T-helper 2 cell treated with Interferon-gamma antibody and Interleukin-4, amounts not matched to agents 5 μg/mL and 100 μg/mL, for 36 hours (primary cell): ENCODE data around the gene WDR45B.

Experiments
- DNase-seq: peaks from one replicate; pipeline ENCODE4 v3.0.0; 2021; ENCODE audit warnings: low spot score
- H3K27ac Mint-ChIP-seq: one replicate; pipeline ENCODE4 v1.8.0; 2021; ENCODE audit warnings: mild to moderate bottlenecking, mixed read lengths
- H3K27me3 Mint-ChIP-seq: one replicate; pipeline ENCODE4 v1.8.0; 2021; ENCODE audit warnings: low read depth, mixed read lengths
- H3K36me3 Mint-ChIP-seq: one replicate; pipeline ENCODE4 v1.8.0; 2021; ENCODE audit warnings: low read depth, mixed read lengths
- H3K4me1 Mint-ChIP-seq: one replicate; pipeline ENCODE4 v1.8.0; 2021; ENCODE audit warnings: low read depth, mixed read lengths
- H3K4me3 Mint-ChIP-seq: one replicate; pipeline ENCODE4 v1.8.0; 2022; ENCODE audit warnings: mild to moderate bottlenecking, moderate library complexity, mixed read lengths
- H3K9me3 Mint-ChIP-seq: one replicate; pipeline ENCODE4 v1.8.0; 2021; ENCODE audit warnings: mixed read lengths

Gene WDR45B

DNA sequence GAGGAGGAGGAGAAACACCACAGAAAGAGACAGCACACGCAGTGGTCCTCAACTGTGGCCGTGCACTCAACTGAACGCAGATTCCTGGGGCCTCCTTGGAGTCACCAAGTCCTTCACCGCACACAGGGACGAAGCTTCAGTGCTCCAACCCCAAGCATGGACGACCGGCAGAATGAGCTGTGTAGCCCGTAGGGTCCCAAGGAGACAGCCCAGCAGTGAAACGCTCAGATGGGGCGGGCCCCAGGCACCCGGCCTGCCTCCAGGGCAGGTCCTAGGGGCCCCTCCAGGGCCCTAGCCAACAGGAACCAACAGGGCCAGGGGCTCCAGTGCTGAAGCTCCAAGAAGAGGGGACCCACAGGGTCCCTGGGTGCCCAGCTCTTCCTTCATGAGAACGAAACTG is 37.0 kb upstream of the WDR45B start:
- Mint-ChIP-seq H3K9me3 (peaks cover 8% of the 10 kb centered on the region), H3K36me3 (no peaks in the 10 kb centered on the region), H3K27ac (no peak overlapping the region), H3K4me1 (no peaks in the 10 kb centered on the region), H3K27me3 (no peaks in the 10 kb centered on the region), H3K4me3 (no peak overlapping the region)
- no peak for DNase-seq

- H3K27me3 Mint-ChIP-seq = no peaks in the 10 kb centered on the region
- no peak overlapping the region for H3K4me3 Mint-ChIP-seq
- no peaks in the 10 kb centered on the region for H3K36me3 Mint-ChIP-seq
- no peak for DNase-seq
- H3K9me3 Mint-ChIP-seq = peaks cover 8% of the 10 kb centered on the region
- H3K27ac Mint-ChIP-seq = no peak overlapping the region
- H3K4me1 Mint-ChIP-seq = no peaks in the 10 kb centered on the region
These were observed 36.1 kb upstream of the WDR45B start for GRCh38 chr17:82684228-82684841.

GRCh38 chr17:82683534-82683933 is 35.3 kb upstream of the WDR45B start:
- H3K36me3 Mint-ChIP-seq = no peaks in the 10 kb centered on the region
- H3K4me1 Mint-ChIP-seq = no peaks in the 10 kb centered on the region
- no peak for DNase-seq
- no peaks in the 10 kb centered on the region for H3K27me3 Mint-ChIP-seq
- H3K27ac Mint-ChIP-seq = no peak overlapping the region
- H3K9me3 Mint-ChIP-seq = peaks cover 8% of the 10 kb centered on the region
- H3K4me3 Mint-ChIP-seq = no peak overlapping the region

DNA sequence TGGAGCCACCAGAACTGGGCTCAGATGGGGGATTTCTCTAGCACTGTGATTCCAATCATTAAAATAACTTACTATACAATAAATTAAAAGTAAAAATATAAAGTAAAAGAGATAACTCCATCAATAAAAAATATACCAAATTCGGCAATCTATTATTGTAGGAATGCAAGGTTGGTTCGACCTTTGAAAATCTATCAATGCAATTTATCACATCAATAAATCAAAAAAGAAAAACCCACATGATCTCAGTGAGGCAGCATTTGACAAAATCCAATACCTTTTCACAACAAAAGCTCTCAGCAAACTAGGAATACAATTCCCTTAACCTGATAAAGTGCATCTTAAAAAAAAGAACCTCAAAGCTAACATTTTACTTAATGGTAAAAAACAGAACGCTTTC is 33.3 kb upstream of the WDR45B start:
- H3K4me1 Mint-ChIP-seq = no peaks in the 10 kb centered on the region
- H3K9me3 Mint-ChIP-seq = peaks cover 8% of the 10 kb centered on the region
- DNase-seq = no peak
- no peak overlapping the region for H3K4me3 Mint-ChIP-seq
- H3K27me3 Mint-ChIP-seq = no peaks in the 10 kb centered on the region
- no peaks in the 10 kb centered on the region for H3K36me3 Mint-ChIP-seq
- no peak overlapping the region for H3K27ac Mint-ChIP-seq

DNA sequence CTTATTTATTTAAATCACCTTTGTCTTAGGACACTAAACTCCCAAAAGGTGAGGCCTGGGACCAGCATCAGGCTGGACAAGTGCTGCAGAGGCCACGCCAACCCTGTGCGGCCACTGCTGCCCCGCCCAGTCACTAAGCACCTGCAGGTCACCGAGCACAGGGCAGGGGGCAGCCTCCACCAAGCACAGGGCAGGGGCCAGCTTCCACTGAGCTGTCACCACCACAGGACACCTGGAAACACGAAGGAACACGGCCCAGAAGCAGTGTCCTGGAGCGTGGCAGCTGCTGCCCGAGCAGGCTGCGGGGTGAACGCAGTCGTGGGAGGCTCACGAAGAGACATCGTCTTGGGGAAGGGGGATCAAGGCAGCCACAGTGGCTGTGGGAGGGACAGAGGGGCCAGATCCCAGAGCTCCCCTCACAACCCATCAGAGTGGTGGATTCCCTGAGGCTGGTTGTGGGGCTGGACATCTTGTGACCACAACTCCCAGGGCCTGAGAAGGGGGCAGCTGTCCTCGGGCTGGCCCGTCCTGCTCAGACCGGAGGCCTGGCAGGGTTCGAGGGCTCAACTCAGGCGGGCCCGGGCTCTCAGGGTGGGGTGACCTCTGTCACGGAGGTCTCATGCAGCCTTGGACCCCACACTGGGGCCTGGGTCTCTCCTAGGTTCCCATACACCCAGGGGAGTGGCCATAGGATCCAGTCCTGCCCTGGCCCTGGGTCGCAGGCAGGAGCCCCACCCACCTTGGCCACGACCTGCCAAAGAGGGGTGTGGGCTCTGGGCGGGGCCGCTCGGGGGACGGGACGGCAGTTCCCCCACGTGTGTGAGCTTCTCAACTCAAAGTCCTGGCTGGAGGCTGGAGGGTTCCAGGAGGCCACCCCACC is 31.6 kb upstream of the WDR45B start:
- DNase-seq = no peak
- H3K4me3 Mint-ChIP-seq = no peak overlapping the region
- H3K27ac Mint-ChIP-seq = no peak overlapping the region
- H3K27me3 Mint-ChIP-seq = no peaks in the 10 kb centered on the region
- peaks cover 8% of the 10 kb centered on the region for H3K9me3 Mint-ChIP-seq
- H3K36me3 Mint-ChIP-seq = no peaks in the 10 kb centered on the region
- no peaks in the 10 kb centered on the region for H3K4me1 Mint-ChIP-seq

DNA sequence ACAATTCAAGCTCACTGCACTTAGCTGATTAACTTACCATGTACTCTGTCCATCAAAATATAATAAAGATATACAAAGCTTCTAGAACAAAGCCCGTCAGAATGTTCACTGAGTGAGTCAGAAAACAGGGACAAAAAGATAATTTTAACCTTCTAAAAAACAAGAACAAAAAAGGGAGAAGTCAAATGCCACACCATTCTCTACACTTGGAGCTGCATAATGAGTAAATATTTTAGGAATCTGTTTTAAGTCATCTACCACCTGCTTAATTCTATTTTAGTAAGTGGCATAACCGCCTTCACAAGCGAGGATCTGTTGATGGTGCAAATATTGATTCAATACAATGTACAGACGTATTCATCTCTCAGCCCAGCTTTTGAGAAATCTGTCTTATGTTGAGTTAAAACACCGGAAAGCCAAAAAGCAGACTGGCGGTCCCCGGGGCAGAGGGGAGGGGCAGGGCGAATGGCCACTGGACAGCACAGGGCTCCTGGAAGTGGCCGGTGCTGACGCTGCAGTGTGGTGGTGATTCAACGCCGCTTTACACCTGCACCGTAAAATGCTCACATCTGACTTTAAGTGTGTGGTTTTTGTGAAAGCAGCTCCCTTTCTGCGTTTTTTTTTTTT is 30.1 kb upstream of the WDR45B start:
- Mint-ChIP-seq H3K36me3 (no peaks in the 10 kb centered on the region), H3K27me3 (no peaks in the 10 kb centered on the region), H3K4me1 (no peaks in the 10 kb centered on the region), H3K9me3 (peaks cover 8% of the 10 kb centered on the region), H3K4me3 (no peak overlapping the region), H3K27ac (no peak overlapping the region)
- DNase-seq = no peak

DNA sequence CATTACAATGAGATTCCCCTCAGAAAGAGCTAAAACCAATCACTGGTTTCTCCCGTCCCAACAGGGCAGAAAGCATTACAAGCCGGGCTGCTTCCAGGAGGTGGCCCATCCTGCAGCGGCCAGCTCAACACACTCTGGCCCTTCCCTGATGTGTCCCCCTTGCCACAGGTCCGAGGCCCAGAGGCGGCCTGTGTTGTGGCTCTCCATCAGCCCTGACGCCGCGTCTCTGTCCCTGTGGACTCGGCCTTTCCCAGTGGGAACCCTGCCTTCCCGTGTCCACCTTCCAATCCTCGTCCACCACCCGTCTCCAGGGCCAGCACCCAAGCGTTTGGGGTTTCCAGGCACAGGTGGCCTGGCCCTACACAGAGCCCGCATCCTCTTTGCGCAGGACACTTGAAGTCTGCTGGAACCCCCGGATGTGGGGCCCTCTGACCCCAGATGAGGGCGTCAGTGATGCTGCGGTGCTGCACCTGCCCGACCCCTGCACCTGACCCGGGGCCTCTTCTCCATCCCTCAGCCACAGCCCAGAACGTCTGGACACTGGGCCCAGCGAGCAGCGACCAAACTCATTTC is 29.2 kb upstream of the WDR45B start:
- H3K9me3 Mint-ChIP-seq = peaks cover 7% of the 10 kb centered on the region
- no peaks in the 10 kb centered on the region for H3K27me3 Mint-ChIP-seq
- H3K36me3 Mint-ChIP-seq = no peaks in the 10 kb centered on the region
- H3K27ac Mint-ChIP-seq = no peak overlapping the region
- no peak overlapping the region for H3K4me3 Mint-ChIP-seq
- no peak for DNase-seq
- H3K4me1 Mint-ChIP-seq = no peaks in the 10 kb centered on the region

GRCh38 chr17:82675476-82676245 is 27.4 kb upstream of the WDR45B start:
- H3K9me3 Mint-ChIP-seq = no peaks in the 10 kb centered on the region
- no peak for DNase-seq
- no peaks in the 10 kb centered on the region for H3K36me3 Mint-ChIP-seq
- H3K27me3 Mint-ChIP-seq = no peaks in the 10 kb centered on the region
- no peak overlapping the region for H3K27ac Mint-ChIP-seq
- H3K4me3 Mint-ChIP-seq = no peak overlapping the region
- peaks cover 2% of the 10 kb centered on the region for H3K4me1 Mint-ChIP-seq

GRCh38 chr17:82674656-82675475 is 26.6 kb upstream of the WDR45B start:
- no peak for DNase-seq
- Mint-ChIP-seq H3K27me3 (no peaks in the 10 kb centered on the region), H3K4me1 (peaks cover 2% of the 10 kb centered on the region), H3K27ac (no peak overlapping the region), H3K4me3 (no peak overlapping the region), H3K9me3 (no peaks in the 10 kb centered on the region), H3K36me3 (no peaks in the 10 kb centered on the region)

GRCh38 chr17:82670661-82671450 is 22.6 kb upstream of the WDR45B start:
- no peak for DNase-seq
- H3K27ac Mint-ChIP-seq = no peak overlapping the region
- no peak overlapping the region for H3K4me3 Mint-ChIP-seq
- no peaks in the 10 kb centered on the region for H3K27me3 Mint-ChIP-seq
- peaks cover 6% of the 10 kb centered on the region for H3K4me1 Mint-ChIP-seq
- H3K36me3 Mint-ChIP-seq = no peaks in the 10 kb centered on the region
- no peaks in the 10 kb centered on the region for H3K9me3 Mint-ChIP-seq

DNA sequence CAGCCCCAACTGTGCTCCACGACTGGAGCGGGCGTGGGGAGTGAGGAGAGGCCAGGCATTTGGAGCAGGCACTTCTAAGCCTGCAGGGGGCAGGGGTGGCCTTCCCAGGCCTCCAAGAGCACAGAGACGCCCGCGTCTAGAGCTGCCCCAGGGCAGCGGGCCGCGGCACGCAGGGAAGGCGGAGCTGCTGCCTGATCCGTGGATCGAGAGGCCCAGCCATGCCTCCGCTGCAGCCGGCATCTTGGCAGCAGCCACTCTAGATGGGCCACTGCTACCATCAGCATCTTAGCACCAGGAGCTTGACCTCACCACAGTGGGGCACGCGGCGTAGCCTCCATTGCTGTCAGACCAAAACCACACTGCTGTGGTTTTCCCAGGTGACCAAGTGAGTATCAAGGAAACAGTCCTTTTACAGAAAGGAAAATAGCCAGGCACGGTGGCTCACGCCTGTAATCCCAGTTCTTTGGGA is 20.4 kb upstream of the WDR45B start:
- peak; percentile 33 for DNase-seq
- Mint-ChIP-seq H3K4me1 (peaks cover 6% of the 10 kb centered on the region), H3K9me3 (no peaks in the 10 kb centered on the region), H3K27me3 (no peaks in the 10 kb centered on the region), H3K4me3 (peak overlapping the region; percentile 53), H3K36me3 (no peaks in the 10 kb centered on the region), H3K27ac (no peak overlapping the region)

- no peak overlapping the region for H3K4me3 Mint-ChIP-seq
- H3K36me3 Mint-ChIP-seq = no peaks in the 10 kb centered on the region
These were observed 19.9 kb upstream of the WDR45B start for GRCh38 chr17:82668024-82668630.

More at GRCh38 chr17:82668024-82668630, 19.9 kb upstream of the WDR45B start:
- Mint-ChIP-seq H3K9me3 (no peaks in the 10 kb centered on the region), H3K27ac (no peak overlapping the region), H3K4me1 (peaks cover 6% of the 10 kb centered on the region), H3K27me3 (no peaks in the 10 kb centered on the region)
- no peak for DNase-seq
